Ascending aorta (tissue), 2 donors: ENCODE measurements around the gene C1orf159. TPM values are rescaled to one million over a fixed set of nuclear protein-coding genes. Genes with fewer than 3 reads are reported as not detected.

Experiments
- DNase-seq, 2 donors: peaks; one replicate each; pipeline ENCODE4 v3.0.0-alpha.2; 2019; ENCODE audit warnings: low spot score in 2 of 2
- H3K27ac ChIP-seq, 2 donors: fragments of 200-600 bp; sonication (generic); one replicate each; pipeline ENCODE4 v1.5.1; 2016 to 2017; ENCODE audit warnings: mild to moderate bottlenecking in 1 of 2
- H3K27me3 ChIP-seq: fragments of 200-600 bp; sonication (generic); one replicate; pipeline ENCODE4 v1.5.1; 2017
- H3K36me3 ChIP-seq, 2 donors: fragments of 200-600 bp; sonication (generic); one replicate each; pipeline ENCODE4 v1.5.1; 2016
- H3K4me1 ChIP-seq, 2 donors: fragments of 200-600 bp; sonication (generic); one replicate each; pipeline ENCODE4 v1.5.1; 2016 to 2017; ENCODE audit warnings: mild to moderate bottlenecking in 1 of 2
- H3K4me3 ChIP-seq, 2 donors: fragments of 200-600 bp; sonication (generic); one replicate each; pipeline ENCODE4 v1.5.1; 2016 to 2017; ENCODE audit warnings: mild to moderate bottlenecking in 1 of 2
- H3K9me3 ChIP-seq, 2 donors: fragments of 200-600 bp; sonication (generic); one replicate each; pipeline ENCODE4 v1.5.1; 2016
- CTCF ChIP-seq, 3 experiments: fragments of 200-600 bp in 2 of 3; fragments of 450-650 bp in 1 of 3; sonication (generic) in 2 of 3; IDR thresholded peaks; one replicate each; pipeline ENCODE4 v1.5.1; 2016 to 2019; ENCODE audit warnings: antibody characterized with exemption in 3 of 3, mild to moderate bottlenecking in 1 of 3, moderate library complexity in 1 of 3
- intact Hi-C: fragments of 100-400 bp; cut with DNase I; formaldehyde crosslinking; loops from one replicate; pipeline ENCODE4 v1.15.1; 2023
- total RNA-seq: library from RNA; depleted of rRNA; stranded (reverse); fragments of >200 nt; gene quantifications from one replicate; pipeline ENCODE4 v1.1.0, GENCODE V29; 2016

The C1orf159 gene
- total RNA-seq, 1 donor from 2014 or later = 23.7 TPM

GRCh38 chr1:1047963-1048362, 67.9 kb downstream of the C1orf159 start:
- no peak overlapping the region for H3K27ac ChIP-seq
- H3K36me3 ChIP-seq = peaks cover 15 to 18% of the 10 kb centered on the region in 2 donors
- no peaks in the 10 kb centered on the region for H3K27me3 ChIP-seq
- H3K4me1 ChIP-seq = no peaks in the 10 kb centered on the region
- no peaks in the 10 kb centered on the region for H3K9me3 ChIP-seq
- no peak overlapping the region for H3K4me3 ChIP-seq
- DNase-seq = no peak
- no peak for TF ChIP-seq CTCF (IDR thresholded peaks at IDR 0.05)
- intact Hi-C loops = no loop called here

GRCh38 chr1:1047407-1047806, 68.5 kb downstream of the C1orf159 start:
- no peak overlapping the region for H3K27ac ChIP-seq
- no peaks in the 10 kb centered on the region for H3K4me1 ChIP-seq
- no peak overlapping the region for H3K4me3 ChIP-seq
- H3K9me3 ChIP-seq = no peaks in the 10 kb centered on the region
- intact Hi-C loops = no loop called here
- H3K27me3 ChIP-seq = no peaks in the 10 kb centered on the region
- peaks cover 15 to 18% of the 10 kb centered on the region in 2 donors for H3K36me3 ChIP-seq
- TF ChIP-seq CTCF (IDR thresholded peaks at IDR 0.05) = no peak
- no peak for DNase-seq

- no peaks in the 10 kb centered on the region for H3K4me1 ChIP-seq
- H3K36me3 ChIP-seq = peaks cover 15 to 18% of the 10 kb centered on the region in 2 donors
- no peaks in the 10 kb centered on the region for H3K27me3 ChIP-seq
- H3K4me3 ChIP-seq = no peak overlapping the region
- no peak for TF ChIP-seq CTCF (IDR thresholded peaks at IDR 0.05)
- no peaks in the 10 kb centered on the region for H3K9me3 ChIP-seq
- no peak overlapping the region for H3K27ac ChIP-seq
- intact Hi-C loops = no loop called here
- no peak for DNase-seq
Measured at GRCh38 chr1:1046767-1047166, 69.1 kb downstream of the C1orf159 start.

GRCh38 chr1:1046243-1046642, 69.6 kb downstream of the C1orf159 start:
- H3K27me3 ChIP-seq = no peaks in the 10 kb centered on the region
- TF ChIP-seq CTCF (IDR thresholded peaks at IDR 0.05) = no peak
- H3K9me3 ChIP-seq = no peaks in the 10 kb centered on the region
- intact Hi-C loops = no loop called here
- DNase-seq = no peak
- no peaks in the 10 kb centered on the region for H3K4me1 ChIP-seq
- H3K27ac ChIP-seq = no peak overlapping the region
- peaks cover 15 to 18% of the 10 kb centered on the region in 2 donors for H3K36me3 ChIP-seq
- H3K4me3 ChIP-seq = no peak overlapping the region

- DNase-seq = no peak
- peaks cover 15 to 18% of the 10 kb centered on the region in 2 donors for H3K36me3 ChIP-seq
- intact Hi-C loops = no loop called here
Measured at GRCh38 chr1:1045129-1045528, 70.8 kb downstream of the C1orf159 start.

More at GRCh38 chr1:1045129-1045528, 70.8 kb downstream of the C1orf159 start:
- Histone ChIP-seq H3K4me3 (no peak overlapping the region), H3K27ac (no peak overlapping the region), H3K27me3 (no peaks in the 10 kb centered on the region), H3K9me3 (no peaks in the 10 kb centered on the region), H3K4me1 (peaks cover 4 to 5% of the 10 kb centered on the region in 2 donors)
- TF ChIP-seq CTCF (IDR thresholded peaks at IDR 0.05) = no peak
